ENCODE measurements around the gene GRM2. TPM values are rescaled to one million over a fixed set of nuclear protein-coding genes. Genes with fewer than 3 reads are reported as not detected.

Gene GRM2
- total RNA-seq, 2 donors from 2014 or later, result 0.16 to 0.19 TPM

DNA sequence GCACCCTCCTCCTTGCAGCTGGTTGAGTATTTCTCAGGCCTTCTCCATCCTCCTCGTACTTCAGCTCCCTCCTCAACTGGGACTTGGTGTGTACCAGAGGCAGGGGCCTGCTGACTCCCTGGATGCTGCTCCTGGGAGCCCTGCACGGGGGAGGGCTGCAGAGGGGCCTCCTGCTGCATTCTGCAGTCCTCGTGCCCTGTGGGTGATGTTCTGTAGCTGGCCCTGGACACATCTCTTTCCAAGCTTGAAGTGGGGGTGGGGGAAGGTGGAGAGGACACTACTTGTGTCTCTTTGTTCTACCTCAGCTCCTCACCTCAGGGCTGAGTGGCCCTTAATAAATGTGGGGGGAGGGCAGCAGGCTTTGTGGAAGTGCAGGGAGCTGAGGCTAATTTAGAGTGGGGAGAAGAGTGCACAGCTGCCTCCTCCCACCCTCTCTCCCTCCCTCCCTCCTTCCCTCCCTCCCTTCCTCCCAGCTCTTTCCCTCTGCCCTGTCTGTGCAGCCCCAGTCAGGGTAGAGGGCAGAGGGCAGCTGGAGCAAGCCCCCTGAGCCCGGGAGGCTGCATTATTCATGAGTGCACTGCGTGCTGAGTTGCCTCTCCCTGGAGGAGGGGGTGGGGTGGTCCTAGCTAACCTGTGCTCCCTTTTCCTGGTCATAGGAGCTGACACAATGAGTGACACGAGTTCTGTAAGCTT is 3.7 kb upstream of the GRM2 start:
- no peak for TF ChIP-seq CTCF (IDR thresholded peaks at IDR 0.05)
- peaks cover 0 to 13% of the 10 kb centered on the region in 2 donors for H3K4me1 ChIP-seq
- no peak overlapping the region for H3K4me3 ChIP-seq
- H3K27me3 ChIP-seq, result no peaks in the 10 kb centered on the region
- no peaks in the 10 kb centered on the region for H3K9me3 ChIP-seq
- H3K27ac ChIP-seq, result no peak overlapping the region
- peaks cover 50% of the 10 kb centered on the region for H3K36me3 ChIP-seq
- DNase-seq (ENCODE audit: low spot score), result no peak

- TF ChIP-seq CTCF (IDR thresholded peaks at IDR 0.05), result no peak
- Histone ChIP-seq H3K9me3 (no peaks in the 10 kb centered on the region), H3K36me3 (peaks cover 45% of the 10 kb centered on the region), H3K27ac (no peak overlapping the region), H3K4me1 (peaks cover 0 to 13% of the 10 kb centered on the region in 2 donors), H3K4me3 (no peak overlapping the region), H3K27me3 (no peaks in the 10 kb centered on the region)
- no peak for DNase-seq (ENCODE audit: low spot score)
These were observed 2.9 kb upstream of the GRM2 start for GRCh38 chr3:51703761-51704510.

DNA sequence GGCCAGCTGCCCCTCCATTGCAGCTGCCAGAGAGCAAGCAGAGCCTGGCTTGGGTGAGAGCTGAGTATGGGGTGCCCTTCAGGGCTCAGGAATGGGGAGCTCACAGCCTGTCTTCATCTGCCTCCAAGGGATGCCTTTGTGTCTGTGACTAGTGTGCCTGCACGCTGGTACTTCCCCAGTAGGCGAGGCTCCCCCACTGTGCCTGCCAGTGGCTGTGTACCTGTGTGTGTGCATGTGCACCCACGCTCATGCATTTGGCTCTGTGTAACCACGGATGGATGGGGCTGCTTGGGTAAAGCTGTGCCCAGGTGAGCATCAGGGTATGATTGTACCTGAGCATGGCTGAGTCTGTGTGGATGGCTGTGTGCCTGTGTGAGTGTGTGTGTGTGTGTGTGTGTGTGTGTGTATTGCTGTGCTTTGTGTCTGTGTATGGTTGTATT is 2.3 kb upstream of the GRM2 start:
- Histone ChIP-seq H3K4me1 (peaks cover 0 to 13% of the 10 kb centered on the region in 2 donors), H3K4me3 (no peak overlapping the region), H3K9me3 (no peaks in the 10 kb centered on the region), H3K27me3 (no peaks in the 10 kb centered on the region), H3K36me3 (peaks cover 39% of the 10 kb centered on the region), H3K27ac (no peak overlapping the region)
- no peak for TF ChIP-seq CTCF (IDR thresholded peaks at IDR 0.05)
- DNase-seq (ENCODE audit: low spot score), result no peak

DNA sequence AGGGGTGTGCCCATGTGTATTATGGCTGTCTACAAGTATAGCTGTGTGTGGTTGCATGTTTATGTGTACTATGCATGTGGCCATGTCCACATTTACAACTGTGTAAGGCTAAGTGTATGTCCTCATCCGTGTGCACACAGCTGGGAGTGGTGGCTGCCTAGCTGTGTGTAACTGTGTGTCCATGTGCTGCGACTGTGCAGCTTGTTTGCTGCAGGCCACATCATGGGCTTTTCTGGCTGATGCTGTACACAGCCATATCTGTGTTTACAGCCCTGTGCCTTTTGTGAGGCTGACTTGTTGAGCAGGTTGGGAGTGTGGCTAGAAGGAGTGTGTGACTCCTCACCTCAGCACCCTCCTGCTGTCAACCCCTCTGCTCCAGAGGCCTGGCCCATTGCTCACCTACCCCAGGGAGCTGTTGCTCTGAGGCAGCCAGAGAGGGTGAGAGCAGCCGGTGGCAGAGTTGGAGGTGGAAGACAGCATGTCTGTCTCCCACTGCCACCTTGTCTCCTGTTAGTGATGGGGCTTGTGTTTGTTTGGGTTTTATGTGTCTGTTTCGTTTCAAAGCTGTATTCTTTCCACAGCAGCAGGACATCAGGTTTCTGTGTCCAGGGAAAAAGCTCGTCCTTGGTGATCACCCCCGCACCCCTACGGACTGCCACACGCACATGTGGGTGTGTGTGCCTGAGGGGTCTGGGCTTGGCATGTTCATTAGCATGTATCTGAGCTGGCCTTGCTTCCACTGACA is 1.4 kb upstream of the GRM2 start:
- H3K27me3 ChIP-seq, result no peaks in the 10 kb centered on the region
- no peak for TF ChIP-seq CTCF (IDR thresholded peaks at IDR 0.05)
- DNase-seq (ENCODE audit: low spot score), result no peak
- H3K36me3 ChIP-seq, result peaks cover 30% of the 10 kb centered on the region
- H3K4me1 ChIP-seq, result peaks cover 0 to 13% of the 10 kb centered on the region in 2 donors
- H3K27ac ChIP-seq, result no peak overlapping the region
- H3K4me3 ChIP-seq, result no peak overlapping the region
- no peaks in the 10 kb centered on the region for H3K9me3 ChIP-seq

DNA sequence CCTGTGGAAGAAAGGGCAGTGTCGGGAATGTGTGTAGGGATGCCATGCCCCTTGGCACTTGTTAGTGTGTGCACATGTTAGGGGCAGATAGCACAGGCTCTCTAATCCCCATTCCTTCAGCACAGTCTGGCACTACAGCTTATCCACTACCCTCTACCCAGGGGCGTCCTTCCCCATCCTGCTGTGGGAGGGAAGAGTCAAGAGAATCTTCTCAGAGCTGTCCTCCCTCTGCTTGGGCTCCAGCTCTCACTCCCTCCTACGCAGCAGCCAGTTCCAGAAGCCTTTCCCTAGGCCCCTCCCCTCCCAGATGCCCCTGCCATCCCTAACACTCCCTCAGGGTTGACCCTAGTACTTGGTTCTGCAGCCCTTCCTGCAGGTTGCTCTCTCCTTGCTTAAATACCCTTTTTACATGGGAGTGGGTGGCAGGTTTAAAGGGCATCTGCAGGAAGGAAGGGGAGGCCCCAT is 815 bp upstream of the GRM2 start:
- DNase-seq (ENCODE audit: low spot score), result no peak

More for the DNA sequence above, 815 bp upstream of the GRM2 start:
- no peak for TF ChIP-seq CTCF (IDR thresholded peaks at IDR 0.05)
- Histone ChIP-seq H3K4me3 (no peak overlapping the region), H3K27me3 (no peaks in the 10 kb centered on the region), H3K4me1 (peaks cover 0 to 13% of the 10 kb centered on the region in 2 donors), H3K9me3 (no peaks in the 10 kb centered on the region), H3K27ac (no peak overlapping the region), H3K36me3 (peaks cover 26% of the 10 kb centered on the region)
